Left cardiac atrium (tissue), 4 donors: ENCODE data around the gene LRRC61. TPM values are rescaled to one million over a fixed set of nuclear protein-coding genes. Genes with fewer than 3 reads are reported as not detected.
"Not testable (repeated sequence)": the region's sequence is repeated elsewhere in the genome, so short reads cannot be mapped to it uniquely, and the experiment has no call there.

Experiments used
- ATAC-seq, 2 donors: fragments of 200-7000 bp; cut with Tn5 transposase; one replicate each; pipeline ENCODE4 v1.9.1; 2020; ENCODE audit warnings: mild to moderate bottlenecking in 2 of 2, moderate library complexity in 2 of 2
- DNase-seq: peaks from one replicate; pipeline ENCODE4 v3.0.0-alpha.2; 2020
- intact Hi-C, 2 donors: fragments of 100-400 bp; cut with DNase I; formaldehyde crosslinking; loops; one replicate each; pipeline versions ENCODE4 v1.14.1 to v1.15.1; 2022 to 2023
- total RNA-seq, 2 donors: library from RNA; stranded (reverse); fragmentation: NEBNext Ultra II Directional; extraction: Animal tissue kit (Norgen Biotek cat#: 25700); gene quantifications; one replicate each; pipeline ENCODE4 v1.2.1, GENCODE V29; 2021
- donor health status: DM: no; HTN: yes; CAD: no.
- donor health status: DM: no; HTN: yes; CAD: no; lungs with severe emphysema.
- donor health status: DM: yes; HTN: yes; CAD: no.
- donor health status: Dilated cardiomyopathy.

The LRRC61 gene
- total RNA-seq, 2 donors from 2014 or later = 4.3 to 5.7 TPM

DNA sequence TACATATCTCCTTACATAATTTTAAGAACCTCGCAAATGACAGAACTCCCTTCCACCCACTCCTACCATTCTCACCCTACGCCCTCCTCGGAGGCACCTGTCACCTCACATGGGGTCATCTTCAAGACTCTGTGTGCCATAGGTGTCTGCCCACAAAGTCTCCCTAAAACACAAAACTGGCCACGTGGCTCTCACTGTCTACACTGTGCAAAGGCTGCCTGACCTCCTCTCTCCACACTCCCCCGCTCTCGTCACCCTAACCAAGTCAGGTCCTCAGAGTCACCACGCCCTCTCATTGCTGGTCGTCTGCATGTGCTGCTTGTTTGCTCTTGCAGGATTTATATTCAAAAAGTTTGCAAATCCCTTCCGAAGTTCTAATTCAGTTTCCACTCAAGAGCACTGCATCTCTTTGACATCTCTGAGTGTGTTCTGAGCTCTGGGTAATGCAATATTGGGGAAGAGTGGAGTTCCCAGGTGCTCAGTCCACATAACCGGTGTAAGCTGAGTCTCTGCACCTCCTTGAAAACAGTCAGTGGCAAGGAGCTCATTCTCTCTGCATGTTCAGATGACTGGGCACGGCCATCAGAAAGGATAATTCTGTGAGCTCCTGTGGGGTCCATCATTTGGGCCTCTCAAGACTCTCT is 17.8 kb upstream of the LRRC61 start:
- intact Hi-C loops, ATAC-seq, DNase-seq: not testable (repeated sequence)

DNA sequence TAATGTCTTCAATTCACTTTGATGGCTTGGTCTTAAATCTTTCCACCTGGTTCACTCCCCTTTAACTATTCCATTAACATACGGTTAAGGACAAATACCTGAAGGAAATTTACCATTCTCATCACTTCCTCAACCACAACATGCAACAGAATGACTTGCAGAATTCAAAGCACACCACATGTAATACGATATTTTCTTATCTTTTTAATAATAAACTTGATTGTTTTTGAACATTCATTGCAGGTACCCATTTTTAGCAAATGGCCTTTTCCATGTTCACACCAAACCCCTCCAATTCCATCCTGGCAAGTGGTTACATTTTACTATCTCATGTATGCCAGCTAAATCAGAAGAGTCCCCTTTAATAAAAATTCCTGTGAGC is 17.3 kb upstream of the LRRC61 start:
- intact Hi-C loops, DNase-seq, ATAC-seq: not testable (repeated sequence)

DNA sequence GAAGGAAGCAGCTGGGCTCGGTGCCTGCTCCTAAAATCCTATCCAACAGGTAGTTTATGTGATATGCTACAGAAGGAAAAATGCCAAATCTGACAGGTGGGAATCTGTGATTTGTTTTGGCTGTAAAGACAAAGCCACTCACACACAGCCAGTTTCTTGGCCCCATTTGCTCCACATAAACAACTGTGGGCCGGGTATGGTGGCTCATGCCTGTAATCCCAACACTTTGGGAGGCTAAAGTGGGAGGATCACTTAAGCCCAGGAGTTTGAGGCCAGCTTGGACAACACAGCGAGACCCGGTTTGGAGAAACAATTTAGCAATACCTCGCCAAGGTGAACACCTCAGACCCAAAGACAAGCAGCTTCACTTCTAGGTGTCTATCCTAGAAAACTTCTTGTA is 16.8 kb upstream of the LRRC61 start:
- ATAC-seq, intact Hi-C loops, DNase-seq: not testable (repeated sequence)

DNA sequence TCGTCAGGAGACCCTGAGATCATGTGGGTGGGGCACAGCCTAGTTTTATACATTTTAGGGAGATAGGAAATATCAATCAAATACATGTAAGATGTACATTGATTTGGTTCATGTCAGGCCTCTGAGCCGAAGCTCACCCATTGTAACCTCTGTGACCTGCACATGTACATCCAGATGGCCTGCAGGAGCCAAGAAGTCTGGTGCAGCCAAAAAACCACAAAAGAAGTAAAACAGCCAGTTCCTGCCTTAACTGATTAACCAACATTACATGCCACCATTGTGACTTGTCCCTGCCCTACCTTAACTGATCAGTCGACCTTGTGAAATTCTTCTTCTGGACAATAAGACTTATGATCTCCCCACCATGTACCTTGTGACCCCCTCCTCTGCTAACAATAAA is 16.0 kb upstream of the LRRC61 start:
- intact Hi-C loops = no loop called here
- ATAC-seq = no peak
- no peak for DNase-seq

DNA sequence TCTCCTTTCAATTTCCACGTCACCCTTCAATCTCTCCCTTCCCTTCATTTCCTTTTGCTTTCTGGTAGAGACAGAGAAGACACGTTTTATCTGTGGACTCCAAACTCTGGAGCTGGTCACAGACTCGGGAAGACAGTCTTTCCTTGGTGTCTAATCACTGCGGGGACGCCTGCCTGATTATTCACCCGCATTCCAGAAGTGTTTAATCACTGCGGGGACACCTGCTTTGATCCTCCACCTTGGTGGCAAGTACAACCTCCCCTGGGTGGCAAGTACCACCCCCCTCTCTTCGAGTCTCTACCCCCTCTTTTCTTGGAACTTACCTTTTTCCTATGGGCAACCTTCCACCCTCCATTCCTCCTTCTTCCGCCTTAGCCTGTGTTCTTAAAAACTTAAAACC is 15.3 kb upstream of the LRRC61 start:
- intact Hi-C loops = no loop called here
- DNase-seq (no peak), ATAC-seq (no peak)

DNA sequence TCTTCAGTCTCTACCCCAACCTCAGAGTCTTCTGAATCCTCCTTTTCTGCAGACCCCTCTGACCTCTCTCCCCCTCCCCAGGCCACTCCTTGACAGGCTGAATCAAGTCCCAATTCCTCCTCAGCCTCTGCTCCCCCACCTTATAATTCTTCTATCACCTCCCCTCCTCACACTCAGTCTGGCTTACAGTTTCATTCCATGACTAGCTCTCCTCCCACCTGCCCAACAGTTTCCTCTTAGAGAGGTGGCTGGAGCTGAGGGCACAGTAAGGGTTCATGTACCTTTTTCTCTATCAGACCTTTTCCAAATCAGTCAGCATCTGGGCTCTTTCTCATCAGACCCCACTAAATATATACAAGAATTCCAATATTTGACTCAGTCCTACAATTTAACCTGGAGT is 14.6 kb upstream of the LRRC61 start:
- ATAC-seq = no peak
- DNase-seq = no peak
- intact Hi-C loops = no loop called here

DNA sequence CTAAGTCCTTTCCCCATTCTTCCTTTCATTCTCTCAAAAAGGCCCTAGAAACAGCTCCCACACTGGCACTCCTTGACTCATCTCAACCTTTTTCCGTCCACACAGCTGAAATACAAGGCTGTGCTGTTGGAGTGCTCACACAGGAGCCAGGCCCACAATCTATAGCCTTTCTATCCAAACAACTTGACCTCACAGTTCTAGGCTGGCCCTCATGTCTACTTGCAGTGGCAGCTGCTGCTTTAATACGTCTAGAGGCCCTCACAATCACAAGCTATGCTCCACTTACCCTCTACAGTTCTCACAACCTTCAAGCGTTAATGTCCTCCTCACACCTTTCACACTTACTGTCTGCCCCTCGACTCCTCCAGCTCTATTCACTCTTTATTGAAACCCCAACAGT is 12.0 kb upstream of the LRRC61 start:
- ATAC-seq = no peak
- intact Hi-C loops = no loop called here
- DNase-seq = no peak

DNA sequence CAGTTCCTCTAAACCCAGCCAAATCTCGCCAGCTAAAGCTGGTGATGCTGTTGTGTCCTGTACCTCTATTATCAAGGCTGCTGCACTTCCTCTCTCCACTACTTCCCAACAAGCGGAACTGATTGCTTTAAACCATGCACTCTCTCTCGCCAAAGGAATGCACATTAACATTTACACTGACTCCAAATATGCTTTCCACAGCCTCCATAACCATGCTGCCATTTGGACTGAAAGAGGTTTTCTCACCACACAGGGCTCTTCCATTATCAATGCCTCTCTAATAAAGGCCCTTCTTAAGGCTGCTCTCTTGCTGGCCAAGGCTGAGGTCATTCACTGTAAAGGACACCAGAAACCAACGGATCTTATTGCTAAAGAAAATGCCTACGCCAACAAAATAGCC is 11.4 kb upstream of the LRRC61 start:
- DNase-seq (no peak), ATAC-seq (no peak)
- intact Hi-C loops = no loop called here

DNA sequence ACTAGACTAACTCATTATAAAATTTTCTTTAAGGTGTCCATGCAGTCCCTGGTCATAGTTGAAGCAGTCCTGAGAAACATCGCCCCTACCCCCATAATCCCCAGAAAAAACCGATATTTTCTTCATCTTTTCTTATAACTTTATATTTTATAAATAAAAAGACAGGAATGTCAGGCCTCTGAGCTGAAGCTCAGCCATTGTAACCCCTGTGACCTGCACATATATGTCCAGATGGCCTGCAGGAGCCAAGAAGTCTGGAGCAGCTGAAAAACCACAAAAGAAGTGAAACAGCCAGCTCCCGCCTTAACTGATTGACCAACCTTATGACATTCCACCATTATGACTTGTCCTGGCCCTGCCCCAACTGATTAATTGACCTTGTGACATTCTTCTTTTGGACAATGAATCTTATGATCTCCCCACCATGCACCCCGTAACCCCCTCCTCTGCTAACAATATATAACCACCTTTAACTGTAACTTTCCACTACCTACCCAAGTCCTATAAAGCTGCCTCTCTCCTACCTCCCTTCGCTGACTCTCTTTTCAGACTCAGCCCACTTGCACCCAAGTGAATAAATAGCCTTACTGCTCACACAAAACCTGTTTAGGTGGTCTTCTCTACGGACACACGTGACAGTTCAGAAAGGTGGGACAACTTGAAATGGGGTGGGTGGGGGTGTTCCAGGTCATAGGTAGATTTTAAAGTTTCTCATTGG is 10.3 kb upstream of the LRRC61 start:
- DNase-seq, intact Hi-C loops, ATAC-seq: not testable (repeated sequence)

DNA sequence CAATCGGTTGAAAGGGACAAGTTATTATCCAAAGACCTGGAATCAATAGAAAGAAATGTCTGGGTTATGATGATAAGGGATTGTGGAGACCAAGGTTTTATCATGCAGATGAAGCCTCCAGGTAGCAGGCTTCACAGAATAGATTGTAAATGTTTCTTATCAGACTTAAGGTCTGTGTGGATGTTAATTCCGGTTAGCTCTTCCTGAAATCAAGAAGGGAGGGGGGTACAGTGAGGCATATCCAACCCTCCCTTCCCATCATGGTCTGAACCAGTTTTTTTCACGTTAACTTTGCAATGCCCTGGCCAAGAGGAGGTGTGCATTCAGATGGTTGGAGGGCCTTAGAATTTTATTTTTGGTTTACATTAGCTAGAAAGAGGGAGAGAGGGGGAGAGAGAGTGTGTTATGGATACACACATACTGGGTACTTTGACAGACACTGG is 9.8 kb upstream of the LRRC61 start:
- intact Hi-C loops = no loop called here
- no peak for DNase-seq
- ATAC-seq = no peak

DNA sequence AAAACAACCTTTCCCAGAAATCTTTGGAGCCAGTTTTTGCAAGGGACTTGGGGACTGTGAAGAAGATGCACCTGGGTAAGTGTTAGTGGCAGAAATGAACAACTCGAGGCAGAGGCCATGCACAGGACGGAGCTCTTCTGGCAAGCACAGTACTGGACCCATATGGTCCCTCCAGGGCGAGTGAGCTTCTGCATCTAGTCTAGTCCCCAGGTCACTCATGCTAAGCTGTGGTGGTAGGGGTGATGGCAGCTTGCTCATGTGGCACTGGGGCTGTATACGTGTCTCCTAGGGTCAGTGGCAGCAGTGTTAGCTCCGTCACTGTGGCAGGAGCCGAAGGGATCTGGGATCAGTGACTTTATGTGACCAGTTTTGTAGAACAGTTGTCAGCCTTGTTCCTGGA is 9.3 kb upstream of the LRRC61 start:
- ATAC-seq (no peak), DNase-seq (no peak)
- intact Hi-C loops = no loop called here

DNA sequence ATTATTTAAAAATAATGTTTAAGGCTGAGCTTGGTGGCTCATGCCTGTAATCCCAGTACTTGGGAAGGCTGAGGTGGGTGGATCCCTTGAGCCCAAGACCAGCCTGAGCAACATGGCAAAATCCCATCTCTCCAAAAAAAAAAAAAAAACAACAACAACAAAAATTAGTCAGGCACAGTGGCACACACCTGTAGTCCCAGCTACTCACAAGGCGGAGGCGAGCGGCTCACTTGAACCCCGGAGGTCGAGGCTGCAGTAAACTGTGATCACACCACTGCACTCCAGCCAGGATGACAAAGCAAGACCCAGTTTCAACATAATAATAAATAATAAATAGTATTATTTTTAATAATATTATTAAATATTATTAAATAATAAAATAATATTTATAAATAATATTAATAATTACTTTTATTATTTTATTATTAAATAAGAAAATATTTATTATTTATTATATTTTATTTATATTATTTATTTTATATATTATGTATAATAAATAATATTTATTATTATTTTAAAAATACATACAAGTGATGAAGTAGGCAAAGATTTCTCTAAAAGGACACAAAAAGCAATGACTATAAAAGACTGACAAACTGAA is 8.4 kb upstream of the LRRC61 start:
- intact Hi-C loops = no loop called here
- no peak for ATAC-seq
- DNase-seq = no peak

DNA sequence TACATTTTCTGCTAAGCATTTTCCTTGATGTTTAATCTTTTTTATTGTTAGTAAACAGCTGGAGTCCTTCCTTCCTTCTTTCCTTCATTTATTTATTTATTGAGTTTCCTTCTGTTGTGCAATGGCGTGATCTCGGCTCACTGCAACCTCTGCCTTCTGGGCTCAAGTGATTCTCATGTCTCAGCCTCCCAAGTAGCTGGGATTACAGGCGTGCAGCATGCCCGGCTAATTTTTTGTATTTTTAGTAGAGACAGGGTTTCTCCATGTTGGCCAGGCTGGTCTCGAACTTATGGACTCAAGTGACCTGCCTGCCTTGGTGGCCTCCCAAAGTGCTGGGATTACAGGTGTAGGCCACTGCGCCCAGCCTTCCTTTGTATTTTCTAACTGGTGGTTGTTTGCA is 6.2 kb upstream of the LRRC61 start:
- ATAC-seq, DNase-seq, intact Hi-C loops: not testable (repeated sequence)

DNA sequence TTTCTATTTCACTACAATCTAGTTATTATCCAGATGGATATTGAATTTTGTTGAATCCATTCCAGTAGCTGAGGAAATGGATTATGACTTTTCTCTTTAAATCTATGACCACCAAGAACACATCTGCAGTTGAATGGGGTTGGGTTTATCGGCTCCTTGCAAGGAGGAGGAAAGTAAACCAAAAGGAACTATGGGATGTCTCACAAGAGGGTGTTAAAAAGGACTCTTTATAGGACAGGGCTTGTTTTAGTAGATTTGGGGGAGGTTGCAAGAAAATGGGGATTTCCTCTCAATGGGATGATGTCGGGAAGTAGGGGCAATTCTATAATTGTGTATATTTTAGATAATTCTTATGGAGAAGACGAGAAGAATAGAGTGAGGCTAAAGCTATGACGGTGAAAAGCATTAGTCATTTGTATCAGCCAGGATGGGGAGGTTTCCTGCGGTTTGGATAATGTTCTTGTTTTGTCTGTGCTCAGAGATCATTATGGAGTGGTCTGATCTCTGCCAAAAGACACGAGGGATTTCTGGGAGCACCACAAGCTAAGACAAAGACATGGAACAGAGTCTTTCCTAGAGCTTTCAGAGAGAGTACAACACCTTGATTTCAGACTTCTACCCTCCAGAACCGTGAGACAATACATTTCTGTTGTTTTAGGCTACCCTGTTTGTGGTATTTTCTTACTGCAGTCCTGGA is 5.3 kb upstream of the LRRC61 start:
- intact Hi-C loops = no loop called here
- DNase-seq (no peak), ATAC-seq (peak in 1 of 2 donors; percentile 15)

DNA sequence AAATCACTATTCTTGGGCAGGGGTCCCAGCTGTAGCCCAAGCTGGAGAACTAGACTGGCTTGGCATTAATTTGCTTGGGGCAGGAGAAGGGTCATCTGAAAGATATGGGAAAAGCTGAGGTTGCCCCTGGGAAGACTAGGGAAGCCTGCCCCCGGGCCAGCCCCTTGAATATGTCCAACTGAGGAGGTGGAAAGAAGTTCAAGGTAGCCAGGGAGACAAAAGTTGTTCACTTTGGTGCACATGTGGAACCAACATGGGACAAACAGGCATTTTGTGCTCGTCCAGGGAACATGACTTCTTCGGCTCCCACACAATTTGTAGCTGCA is 1.4 kb upstream of the LRRC61 start:
- ATAC-seq (no peak), DNase-seq (no peak)
- intact Hi-C loops = no loop called here

DNA sequence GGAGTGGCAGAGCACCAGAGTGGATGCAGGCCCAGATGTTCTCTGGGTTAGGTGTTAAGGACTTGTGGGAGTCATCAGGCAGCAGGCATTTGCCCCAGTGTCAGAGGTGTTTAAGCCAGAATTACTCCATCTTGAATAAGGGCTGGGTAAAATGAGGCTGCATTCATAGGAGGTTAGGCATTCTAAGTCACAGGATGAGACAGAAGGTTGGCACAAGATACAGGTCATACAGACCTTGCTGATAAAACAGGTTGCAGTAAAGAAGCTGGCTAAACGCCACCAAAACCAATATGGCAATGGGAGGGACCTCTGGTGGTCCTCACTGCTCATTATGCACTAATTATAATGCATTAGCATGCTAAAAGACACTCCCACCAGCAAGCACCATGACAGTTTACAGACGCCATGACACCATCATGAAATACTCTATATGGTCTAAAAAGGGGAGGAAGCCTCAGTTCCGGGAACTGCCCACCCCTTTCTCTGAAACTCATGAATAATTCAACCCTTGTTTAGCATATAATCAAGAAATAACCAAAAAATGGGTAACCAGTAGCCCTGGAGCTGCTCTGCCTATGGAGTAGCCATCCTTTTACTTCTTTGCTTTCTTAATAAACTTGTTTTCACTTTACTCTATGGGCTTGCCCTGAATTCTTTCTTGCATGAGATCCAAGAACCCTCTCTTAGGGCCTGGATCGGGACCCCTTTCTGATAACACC is 882 bp upstream of the LRRC61 start:
- no peak for ATAC-seq
- no peak for DNase-seq
- intact Hi-C loops = no loop called here

DNA sequence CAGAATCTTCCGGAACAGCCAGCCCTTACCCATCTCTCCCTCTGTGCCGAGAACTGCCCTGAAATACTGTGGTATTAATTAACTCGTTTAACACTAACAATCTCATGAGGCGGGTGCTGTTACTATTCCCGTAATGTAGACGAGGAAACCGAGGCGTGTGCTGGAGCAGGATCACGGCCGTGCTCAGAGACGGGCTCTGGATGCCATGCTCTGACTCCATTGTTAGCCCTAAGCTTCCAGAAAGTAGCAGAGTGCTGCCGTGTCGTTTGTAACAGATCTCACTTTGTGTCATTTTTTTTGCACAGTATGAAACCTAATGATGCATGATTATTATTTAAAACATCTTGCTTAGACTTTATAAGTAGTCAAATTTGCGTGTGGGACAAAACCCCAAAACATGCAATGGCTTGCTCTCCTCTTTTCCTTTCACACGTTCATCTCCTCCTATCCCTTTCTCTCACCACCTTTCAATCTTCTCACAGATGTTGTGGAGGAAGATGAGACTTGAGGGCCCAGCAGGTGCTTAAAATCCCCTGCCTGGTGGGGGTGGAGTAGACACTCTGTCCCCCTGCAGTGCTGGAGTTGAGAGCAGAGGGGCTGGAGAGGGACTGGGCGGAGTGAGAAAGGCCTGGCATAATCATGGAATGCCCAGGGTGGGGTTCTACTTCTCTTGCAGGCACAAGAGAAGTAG is 672 bp downstream of the LRRC61 start:
- ATAC-seq (peak; percentile 12 to 37), DNase-seq (no peak)
- intact Hi-C loops = no loop called here

DNA sequence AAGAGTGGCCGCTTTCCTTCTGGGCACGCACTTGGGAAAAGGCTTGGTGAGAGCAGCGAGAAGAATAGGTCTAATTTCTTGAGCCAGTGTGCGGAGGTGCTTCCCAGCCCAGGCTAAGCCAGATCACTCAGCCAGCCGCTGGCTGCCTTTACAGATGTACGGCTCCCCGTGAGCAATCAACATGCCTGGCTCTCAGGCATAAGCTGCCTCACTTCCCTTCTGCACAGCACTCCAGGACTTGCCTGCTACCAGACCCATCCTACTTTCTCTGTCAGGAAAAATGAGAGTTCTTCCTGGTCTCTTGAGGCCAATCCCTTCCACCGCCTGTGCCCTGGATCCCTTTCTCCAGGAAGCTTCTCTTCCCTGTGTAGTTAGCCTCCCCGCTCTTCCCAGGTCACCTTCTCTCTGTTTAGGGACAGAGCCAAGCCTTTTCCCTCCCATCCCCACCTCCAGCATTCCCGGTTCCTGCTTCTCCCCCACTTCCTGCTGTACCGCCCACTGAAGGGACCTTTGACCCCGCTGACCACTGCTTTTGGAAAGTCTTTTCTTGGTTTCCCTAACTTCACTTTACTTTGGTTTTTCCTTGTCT is 1.3 kb downstream of the LRRC61 start:
- intact Hi-C loops = no loop called here
- ATAC-seq = peak in 1 of 2 donors; percentile 35
- no peak for DNase-seq
